Measurements from ENCODE around the gene XRN1.
"Not testable (repeated sequence)": the region's sequence is repeated elsewhere in the genome, so short reads cannot be mapped to it uniquely, and the experiment has no call there.

Gene XRN1, protein sequence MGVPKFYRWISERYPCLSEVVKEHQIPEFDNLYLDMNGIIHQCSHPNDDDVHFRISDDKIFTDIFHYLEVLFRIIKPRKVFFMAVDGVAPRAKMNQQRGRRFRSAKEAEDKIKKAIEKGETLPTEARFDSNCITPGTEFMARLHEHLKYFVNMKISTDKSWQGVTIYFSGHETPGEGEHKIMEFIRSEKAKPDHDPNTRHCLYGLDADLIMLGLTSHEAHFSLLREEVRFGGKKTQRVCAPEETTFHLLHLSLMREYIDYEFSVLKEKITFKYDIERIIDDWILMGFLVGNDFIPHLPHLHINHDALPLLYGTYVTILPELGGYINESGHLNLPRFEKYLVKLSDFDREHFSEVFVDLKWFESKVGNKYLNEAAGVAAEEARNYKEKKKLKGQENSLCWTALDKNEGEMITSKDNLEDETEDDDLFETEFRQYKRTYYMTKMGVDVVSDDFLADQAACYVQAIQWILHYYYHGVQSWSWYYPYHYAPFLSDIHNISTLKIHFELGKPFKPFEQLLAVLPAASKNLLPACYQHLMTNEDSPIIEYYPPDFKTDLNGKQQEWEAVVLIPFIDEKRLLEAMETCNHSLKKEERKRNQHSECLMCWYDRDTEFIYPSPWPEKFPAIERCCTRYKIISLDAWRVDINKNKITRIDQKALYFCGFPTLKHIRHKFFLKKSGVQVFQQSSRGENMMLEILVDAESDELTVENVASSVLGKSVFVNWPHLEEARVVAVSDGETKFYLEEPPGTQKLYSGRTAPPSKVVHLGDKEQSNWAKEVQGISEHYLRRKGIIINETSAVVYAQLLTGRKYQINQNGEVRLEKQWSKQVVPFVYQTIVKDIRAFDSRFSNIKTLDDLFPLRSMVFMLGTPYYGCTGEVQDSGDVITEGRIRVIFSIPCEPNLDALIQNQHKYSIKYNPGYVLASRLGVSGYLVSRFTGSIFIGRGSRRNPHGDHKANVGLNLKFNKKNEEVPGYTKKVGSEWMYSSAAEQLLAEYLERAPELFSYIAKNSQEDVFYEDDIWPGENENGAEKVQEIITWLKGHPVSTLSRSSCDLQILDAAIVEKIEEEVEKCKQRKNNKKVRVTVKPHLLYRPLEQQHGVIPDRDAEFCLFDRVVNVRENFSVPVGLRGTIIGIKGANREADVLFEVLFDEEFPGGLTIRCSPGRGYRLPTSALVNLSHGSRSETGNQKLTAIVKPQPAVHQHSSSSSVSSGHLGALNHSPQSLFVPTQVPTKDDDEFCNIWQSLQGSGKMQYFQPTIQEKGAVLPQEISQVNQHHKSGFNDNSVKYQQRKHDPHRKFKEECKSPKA (N-terminal part only)

DNA sequence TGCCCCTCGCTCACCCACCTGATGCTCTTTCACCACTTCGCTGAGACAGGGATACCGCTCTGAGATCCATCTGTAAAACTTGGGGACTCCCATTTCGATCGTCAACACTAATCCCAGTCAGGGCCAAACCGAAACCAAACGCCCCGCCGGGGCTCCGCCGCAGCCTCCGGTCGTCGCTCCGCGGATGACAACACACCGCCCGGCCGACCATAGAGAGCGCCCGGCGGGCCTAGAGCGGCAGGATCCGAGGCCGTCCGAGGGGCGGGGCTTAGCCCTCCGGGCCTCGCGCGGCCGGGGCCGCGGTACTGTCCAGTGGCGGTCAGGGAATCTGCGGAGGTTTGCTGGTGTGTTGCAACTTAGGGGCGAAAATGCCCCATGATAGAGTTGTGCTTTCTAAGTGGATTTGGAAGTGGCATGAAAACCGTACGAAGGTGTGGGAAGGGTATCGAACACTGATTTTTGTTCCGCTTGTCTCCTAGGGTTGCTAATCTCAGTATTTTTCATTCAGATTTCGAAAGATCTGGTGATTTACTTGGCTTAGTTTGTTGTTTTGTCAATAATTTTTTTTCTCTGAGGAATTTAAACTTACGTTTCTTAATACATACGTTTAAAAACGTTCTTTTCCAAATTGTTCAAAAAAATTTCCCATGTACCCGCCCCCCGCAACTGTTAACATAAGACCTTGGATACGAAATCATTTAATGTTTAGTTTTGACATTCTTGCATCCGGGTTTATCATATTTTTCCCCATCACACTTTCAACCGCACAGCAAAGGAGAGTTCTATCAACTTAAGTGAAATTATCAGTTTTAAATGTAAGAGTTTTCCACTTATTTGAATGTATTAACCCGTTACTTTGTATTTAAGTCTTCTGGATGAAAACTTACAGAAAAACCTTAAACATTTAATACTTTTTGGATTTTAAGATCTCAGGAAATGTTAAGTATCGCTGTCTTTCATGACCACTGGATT is at the start of gene XRN1:
Gene XRN1 (minus strand): TSS at position 186 of the 972 bp plus-strand sequence. CDS start 93 bp downstream, at position 93.
- DNase-seq (ENCODE audit: low read depth in 2 of 2), result peak; percentile 87 to 89

- no peak for DNase-seq (ENCODE audit: low read depth in 2 of 2)
These were observed 47.3 kb upstream of the XRN1 start for GRCh38 chr3:142495103-142495502.

- no peak for DNase-seq (ENCODE audit: low read depth in 2 of 2)
These were observed 44.3 kb upstream of the XRN1 start for GRCh38 chr3:142492184-142492583.

- no peak for DNase-seq (ENCODE audit: low read depth in 2 of 2)
These were observed 41.9 kb upstream of the XRN1 start for GRCh38 chr3:142489572-142490323.

DNA sequence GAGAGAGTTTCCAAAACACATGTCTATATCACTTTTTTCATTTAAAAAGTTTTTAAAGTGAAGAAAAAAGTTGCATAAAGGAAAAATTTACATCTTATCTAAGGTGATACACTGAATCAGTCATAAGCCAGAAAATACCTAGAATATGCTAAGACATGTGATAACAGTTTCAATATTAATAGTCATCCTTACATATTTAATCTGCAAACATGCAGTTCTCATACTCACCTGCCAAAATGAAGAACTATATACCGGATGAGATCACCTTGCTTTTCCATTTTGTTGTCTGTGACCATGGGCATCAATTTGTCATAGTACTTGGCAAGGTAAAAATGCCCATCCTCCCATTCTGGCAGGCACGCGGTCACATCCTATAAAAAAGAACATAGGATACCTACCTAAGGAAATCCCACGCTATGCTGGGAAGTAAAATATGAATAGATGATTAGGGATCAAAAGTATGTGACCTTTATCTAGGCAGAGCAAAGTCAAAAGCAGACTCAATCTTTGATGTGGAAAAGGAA is 37.1 kb upstream of the XRN1 start:
- no peak for DNase-seq (ENCODE audit: low read depth in 2 of 2)

- DNase-seq (ENCODE audit: low read depth in 2 of 2), result no peak
These were observed 33.4 kb upstream of the XRN1 start for GRCh38 chr3:142481196-142481595.

GRCh38 chr3:142470826-142471225 is 23.0 kb upstream of the XRN1 start:
- DNase-seq (ENCODE audit: low read depth in 2 of 2), result no peak

GRCh38 chr3:142468456-142468855 is 20.6 kb upstream of the XRN1 start:
- no peak for DNase-seq (ENCODE audit: low read depth in 2 of 2)

GRCh38 chr3:142467768-142468167 is 19.9 kb upstream of the XRN1 start:
- no peak for DNase-seq (ENCODE audit: low read depth in 2 of 2)

- no peak for DNase-seq (ENCODE audit: low read depth in 2 of 2)
These were observed 12.9 kb upstream of the XRN1 start for GRCh38 chr3:142460689-142461088.

DNA sequence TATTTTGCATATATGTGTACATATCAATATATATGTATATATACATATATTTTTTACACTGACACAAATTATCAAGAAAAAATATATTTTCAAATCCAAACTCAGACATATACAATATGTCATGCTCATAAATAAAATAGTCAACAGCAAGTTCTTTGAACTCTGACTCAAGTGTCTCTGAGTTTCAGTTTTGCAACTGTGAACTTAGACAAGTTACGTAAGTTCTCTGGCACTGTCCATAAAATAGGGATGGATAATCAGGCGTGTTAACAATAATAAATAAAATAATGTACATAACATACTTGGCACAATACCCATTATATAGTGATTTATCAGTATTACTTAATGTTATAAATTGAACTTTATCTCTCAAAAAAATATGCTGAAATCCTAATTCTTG is 12.1 kb upstream of the XRN1 start:
- no peak for DNase-seq (ENCODE audit: low read depth in 2 of 2)

GRCh38 chr3:142459096-142459495 is 11.3 kb upstream of the XRN1 start:
- DNase-seq (ENCODE audit: low read depth in 2 of 2), result no peak

DNA sequence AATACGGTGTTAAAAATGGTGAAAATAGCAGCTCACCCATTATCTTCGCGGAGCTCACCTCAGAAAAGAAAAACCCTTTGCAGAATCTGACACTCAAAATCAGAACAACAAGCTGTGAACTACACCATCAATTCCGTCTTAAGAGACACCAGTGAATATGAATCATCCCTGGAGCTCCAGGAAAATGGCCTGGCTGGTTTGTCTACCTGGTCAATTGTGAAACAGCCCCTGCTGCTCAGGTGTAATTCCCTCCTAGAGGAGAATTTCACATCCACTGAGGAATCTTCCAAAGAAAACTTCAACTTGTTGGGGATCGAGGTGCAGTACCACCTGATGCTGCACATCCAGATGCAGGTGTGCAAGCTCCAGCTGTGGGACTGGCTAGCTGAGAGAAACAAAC is 3.0 kb upstream of the XRN1 start:
- DNase-seq (ENCODE audit: low read depth in 2 of 2), result no peak

- no peak for DNase-seq (ENCODE audit: low read depth in 2 of 2)
These were observed 2.4 kb upstream of the XRN1 start for GRCh38 chr3:142450189-142450588.

DNA sequence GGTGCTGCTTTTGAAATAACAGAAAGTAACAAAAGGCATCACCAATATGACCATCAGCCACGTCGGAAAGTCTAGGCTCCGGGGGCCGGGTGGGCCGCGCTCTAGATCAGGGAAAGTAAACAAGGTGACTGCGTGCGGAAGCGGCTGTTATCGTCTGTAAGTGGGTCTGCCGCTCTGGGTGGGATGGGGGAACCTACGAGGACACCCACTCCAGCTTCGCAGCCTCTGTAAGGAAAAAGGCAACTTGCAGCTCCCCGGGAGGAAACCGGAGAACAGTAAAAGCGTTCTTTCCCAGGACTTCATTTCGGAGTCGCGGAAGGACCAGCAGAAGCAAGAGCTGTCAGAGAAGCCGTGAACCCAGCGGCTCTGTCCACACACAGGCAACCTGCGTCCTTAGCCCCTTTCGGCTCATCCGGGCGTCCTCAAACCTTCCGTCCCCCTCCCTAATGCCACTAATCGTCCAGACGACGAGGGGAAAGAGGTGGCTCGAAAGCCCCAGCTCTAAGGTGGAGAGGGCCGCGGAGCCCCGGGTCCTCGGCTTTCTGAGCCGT is 461 bp downstream of the XRN1 start:
- DNase-seq (ENCODE audit: low read depth in 2 of 2), result peak in 1 of 2 donors; percentile 9

DNA sequence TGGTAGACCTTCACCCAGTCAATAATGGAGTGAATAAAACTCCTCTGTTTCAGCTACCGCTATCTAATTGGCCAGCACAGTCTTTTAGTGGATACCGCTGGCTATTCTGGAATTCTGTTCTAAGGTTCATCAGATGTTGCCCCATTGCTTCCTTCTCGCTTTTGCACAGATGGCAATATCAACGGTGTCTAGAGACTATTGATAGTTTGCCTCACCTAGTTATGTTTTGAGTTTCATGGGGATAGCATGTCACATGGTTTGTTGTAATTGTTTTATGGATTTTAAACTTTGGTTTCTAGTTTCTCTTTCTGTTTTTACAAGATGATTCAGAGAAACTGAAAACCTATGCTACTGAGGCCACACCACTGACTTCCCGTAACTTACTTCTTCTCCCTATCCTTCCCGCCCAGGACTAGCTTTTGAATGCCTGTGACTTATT is 2.0 kb downstream of the XRN1 start:
- no peak for DNase-seq (ENCODE audit: low read depth in 2 of 2)

- no peak for DNase-seq (ENCODE audit: low read depth in 2 of 2)
These were observed 3.5 kb downstream of the XRN1 start for GRCh38 chr3:142444343-142444742.

- not testable (repeated sequence) for DNase-seq (ENCODE audit: low read depth in 2 of 2)
These were observed 4.8 kb downstream of the XRN1 start for GRCh38 chr3:142443060-142443459.

DNA sequence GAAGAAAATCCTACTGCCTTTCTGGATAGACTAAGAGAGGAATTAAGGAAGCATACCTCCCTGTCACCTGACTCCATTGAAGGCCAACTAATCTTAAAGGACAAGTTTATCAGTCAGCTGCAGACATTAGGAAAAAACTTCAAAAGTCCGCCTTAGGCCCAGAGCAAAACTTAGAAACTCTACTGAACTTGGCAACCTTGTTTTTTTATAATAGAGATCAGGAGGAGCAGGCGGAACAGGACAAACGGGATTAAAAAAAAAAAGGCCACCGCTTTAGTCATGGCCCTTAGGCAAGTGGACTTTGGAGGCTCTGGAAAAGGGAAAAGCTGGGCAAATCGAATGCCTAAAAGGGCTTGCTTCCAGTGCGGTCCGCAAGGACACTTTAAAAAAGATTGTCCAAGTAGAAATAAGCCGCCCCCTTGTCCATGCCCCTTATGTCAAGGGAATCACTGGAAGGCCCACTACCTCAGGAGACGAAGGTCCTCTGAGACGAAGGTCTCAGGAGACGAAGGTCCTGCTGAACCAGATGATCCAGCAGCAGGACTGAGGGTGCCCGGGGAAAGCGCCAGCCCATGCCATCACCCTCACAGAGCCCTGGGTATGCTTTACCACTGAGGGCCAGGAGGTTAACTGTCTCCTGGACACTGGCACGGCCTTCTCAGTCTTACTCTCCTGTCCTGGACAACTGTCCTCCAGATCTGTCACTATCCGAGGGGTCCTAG is 8.2 kb downstream of the XRN1 start:
- DNase-seq (ENCODE audit: low read depth in 2 of 2), result not testable (repeated sequence)
